Parathyroid adenoma (tissue), 2 donors: Measurements from ENCODE around the gene MSI2.
A peak's percentile ranks its signal among the peaks of the same experiment; 100 is the strongest.

ENCODE experiments used
- H2AFZ ChIP-seq: fragments of 300-600 bp; sonication (generic); one replicate; pipeline ENCODE4 v1.7.0; 2017; ENCODE audit warnings: antibody characterized with exemption, mild to moderate bottlenecking
- H3K27ac ChIP-seq: fragments of 300-600 bp; sonication (generic); one replicate; pipeline ENCODE4 v1.7.0; 2017
- H3K27me3 ChIP-seq: fragments of 300-600 bp; sonication (generic); one replicate; pipeline ENCODE4 v1.7.0; 2017; ENCODE audit warnings: low read length; ENCODE audit not compliant: control insufficient read depth, insufficient read depth
- H3K36me3 ChIP-seq: fragments of 300-600 bp; sonication (generic); one replicate; pipeline ENCODE4 v1.7.0; 2017; ENCODE audit warnings: low read length; ENCODE audit not compliant: control insufficient read depth, insufficient read depth
- H3K4me1 ChIP-seq: fragments of 300-600 bp; sonication (generic); one replicate; pipeline ENCODE4 v1.7.0; 2017; ENCODE audit warnings: control low read depth
- H3K4me2 ChIP-seq: fragments of 300-600 bp; sonication (generic); one replicate; pipeline ENCODE4 v1.7.0; 2017; ENCODE audit warnings: low read length
- H3K4me3 ChIP-seq: fragments of 300-600 bp; sonication (generic); one replicate; pipeline ENCODE4 v1.7.0; 2017; ENCODE audit warnings: low read depth, low read length
- H3K79me2 ChIP-seq: fragments of 300-600 bp; sonication (generic); one replicate; pipeline ENCODE4 v1.7.0; 2017; ENCODE audit warnings: control low read depth
- H3K9ac ChIP-seq: fragments of 300-600 bp; sonication (generic); one replicate; pipeline ENCODE4 v1.7.0; 2017; ENCODE audit warnings: mild to moderate bottlenecking
- H3K9me3 ChIP-seq: fragments of 300-600 bp; sonication (generic); one replicate; pipeline ENCODE4 v1.7.0; 2017; ENCODE audit warnings: low read length; ENCODE audit not compliant: control insufficient read depth
- TF ChIP-seq, protein P1 (sequence below): fragments of 300-600 bp; sonication (generic); IDR thresholded peaks from one replicate; pipeline ENCODE4 v1.7.0; 2017; ENCODE audit warnings: antibody characterized with exemption, mild to moderate bottlenecking
- donor health status: primary hyperparathyroidism.

The MSI2 gene

DNA sequence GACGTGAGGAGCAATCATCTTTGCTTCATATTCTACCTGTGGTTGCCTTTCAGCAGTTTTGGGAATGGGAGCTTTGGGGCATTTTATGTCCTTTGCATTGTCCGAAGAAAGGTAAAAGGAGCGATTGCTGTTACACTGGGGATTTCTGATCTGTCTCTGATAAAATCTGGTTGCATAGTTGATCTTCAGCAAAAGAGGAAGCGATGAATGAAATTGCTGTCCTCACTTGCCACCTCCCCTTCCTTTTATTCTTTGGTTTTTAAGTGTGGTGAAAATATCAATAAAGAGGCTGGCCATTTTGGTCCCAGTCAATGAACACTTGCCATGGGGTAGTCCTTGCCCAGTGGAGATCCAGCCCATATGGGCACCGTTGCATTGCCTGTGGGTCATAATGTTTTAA is 236.8 kb downstream of the MSI2 start:
- H3K9ac ChIP-seq: no peak overlapping the region
- no peaks in the 10 kb centered on the region for H3K36me3 ChIP-seq
- H3K4me2 ChIP-seq: no peak overlapping the region
- TF ChIP-seq, protein P1, sequence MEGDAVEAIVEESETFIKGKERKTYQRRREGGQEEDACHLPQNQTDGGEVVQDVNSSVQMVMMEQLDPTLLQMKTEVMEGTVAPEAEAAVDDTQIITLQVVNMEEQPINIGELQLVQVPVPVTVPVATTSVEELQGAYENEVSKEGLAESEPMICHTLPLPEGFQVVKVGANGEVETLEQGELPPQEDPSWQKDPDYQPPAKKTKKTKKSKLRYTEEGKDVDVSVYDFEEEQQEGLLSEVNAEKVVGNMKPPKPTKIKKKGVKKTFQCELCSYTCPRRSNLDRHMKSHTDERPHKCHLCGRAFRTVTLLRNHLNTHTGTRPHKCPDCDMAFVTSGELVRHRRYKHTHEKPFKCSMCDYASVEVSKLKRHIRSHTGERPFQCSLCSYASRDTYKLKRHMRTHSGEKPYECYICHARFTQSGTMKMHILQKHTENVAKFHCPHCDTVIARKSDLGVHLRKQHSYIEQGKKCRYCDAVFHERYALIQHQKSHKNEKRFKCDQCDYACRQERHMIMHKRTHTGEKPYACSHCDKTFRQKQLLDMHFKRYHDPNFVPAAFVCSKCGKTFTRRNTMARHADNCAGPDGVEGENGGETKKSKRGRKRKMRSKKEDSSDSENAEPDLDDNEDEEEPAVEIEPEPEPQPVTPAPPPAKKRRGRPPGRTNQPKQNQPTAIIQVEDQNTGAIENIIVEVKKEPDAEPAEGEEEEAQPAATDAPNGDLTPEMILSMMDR: no peak
- peaks cover 51% of the 10 kb centered on the region for H3K4me1 ChIP-seq
- no peak overlapping the region for H2AFZ ChIP-seq
- H3K27me3 ChIP-seq: no peaks in the 10 kb centered on the region
- H3K79me2 ChIP-seq: peaks cover 91% of the 10 kb centered on the region
- no peak overlapping the region for H3K27ac ChIP-seq
- no peaks in the 10 kb centered on the region for H3K9me3 ChIP-seq
- no peak overlapping the region for H3K4me3 ChIP-seq

DNA sequence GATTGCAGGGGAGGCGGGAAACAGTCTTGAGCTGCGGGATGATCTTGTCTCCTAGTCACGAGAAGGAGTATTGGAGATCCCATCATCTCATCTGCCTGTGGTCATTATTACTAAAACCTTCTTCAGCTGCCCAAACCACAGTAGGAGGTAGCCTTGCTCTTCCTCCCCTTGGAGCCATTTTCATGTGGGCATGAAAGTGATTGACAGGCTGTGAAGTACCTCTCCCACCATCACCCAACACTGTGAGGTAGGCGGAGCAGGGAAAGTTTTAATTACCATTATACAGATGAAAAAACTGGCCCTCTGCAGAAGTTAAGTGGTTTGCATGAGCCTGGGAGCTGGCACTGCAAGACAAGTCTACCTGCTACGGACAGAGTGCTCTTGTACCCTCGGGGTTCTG is 237.3 kb downstream of the MSI2 start:
- TF ChIP-seq, protein P1: no peak
- no peaks in the 10 kb centered on the region for H3K36me3 ChIP-seq
- H3K27ac ChIP-seq: no peak overlapping the region
- no peak overlapping the region for H3K9ac ChIP-seq
- H3K4me1 ChIP-seq: peaks cover 48% of the 10 kb centered on the region
- peaks cover 91% of the 10 kb centered on the region for H3K79me2 ChIP-seq
- H3K4me3 ChIP-seq: no peak overlapping the region
- H3K4me2 ChIP-seq: no peak overlapping the region
- no peak overlapping the region for H2AFZ ChIP-seq
- no peaks in the 10 kb centered on the region for H3K27me3 ChIP-seq
- H3K9me3 ChIP-seq: no peaks in the 10 kb centered on the region

DNA sequence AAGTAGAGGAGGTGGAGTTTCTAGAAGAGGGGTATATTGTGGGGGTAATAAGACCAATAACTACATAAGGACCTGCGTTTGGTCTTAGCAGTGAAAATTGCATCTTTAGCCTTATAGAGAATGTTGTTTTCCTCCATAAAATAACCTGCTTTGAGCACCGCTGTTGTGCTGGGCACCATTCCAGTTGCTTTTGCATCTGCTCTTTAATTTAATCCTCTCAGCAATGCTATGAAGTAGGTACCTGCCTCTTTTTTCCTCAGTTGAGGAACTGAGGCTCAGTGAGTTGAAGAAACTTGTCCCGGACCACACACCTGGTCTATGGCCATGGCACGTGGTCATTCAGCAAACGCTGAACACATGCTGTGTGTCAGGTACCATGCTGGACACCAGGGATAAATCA is 238.1 kb downstream of the MSI2 start:
- no peaks in the 10 kb centered on the region for H3K27me3 ChIP-seq
- no peak overlapping the region for H2AFZ ChIP-seq
- H3K4me1 ChIP-seq: peaks cover 41% of the 10 kb centered on the region
- H3K4me2 ChIP-seq: no peak overlapping the region
- H3K36me3 ChIP-seq: no peaks in the 10 kb centered on the region
- H3K4me3 ChIP-seq: no peak overlapping the region
- H3K9ac ChIP-seq: no peak overlapping the region
- H3K27ac ChIP-seq: no peak overlapping the region
- H3K9me3 ChIP-seq: no peaks in the 10 kb centered on the region
- peaks cover 86% of the 10 kb centered on the region for H3K79me2 ChIP-seq
- TF ChIP-seq, protein P1: no peak

DNA sequence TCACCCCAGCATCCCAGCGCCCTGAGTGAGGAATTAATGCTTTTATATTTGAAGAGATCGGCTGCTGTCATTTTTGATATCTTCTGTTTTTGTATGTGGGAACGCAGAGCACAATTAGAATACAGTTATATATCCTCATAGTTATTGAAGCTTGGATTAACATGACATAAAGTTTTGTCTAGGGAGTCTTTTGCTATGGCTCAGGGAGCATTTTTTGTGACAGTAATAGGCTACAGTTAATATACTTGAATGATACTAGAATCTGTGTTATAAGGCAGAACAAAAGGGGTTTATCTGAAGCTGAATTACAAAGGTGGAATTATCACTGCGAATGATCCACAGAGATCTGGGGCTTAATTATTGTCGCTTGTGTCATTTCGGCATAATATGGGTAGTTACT is 239.4 kb downstream of the MSI2 start:
- peaks cover 28% of the 10 kb centered on the region for H3K4me1 ChIP-seq
- H3K9me3 ChIP-seq: no peaks in the 10 kb centered on the region
- peaks cover 87% of the 10 kb centered on the region for H3K79me2 ChIP-seq
- H3K4me3 ChIP-seq: no peak overlapping the region
- no peak overlapping the region for H3K27ac ChIP-seq
- TF ChIP-seq, protein P1: no peak
- H3K4me2 ChIP-seq: no peak overlapping the region
- no peak overlapping the region for H3K9ac ChIP-seq
- no peaks in the 10 kb centered on the region for H3K27me3 ChIP-seq
- no peaks in the 10 kb centered on the region for H3K36me3 ChIP-seq
- no peak overlapping the region for H2AFZ ChIP-seq

DNA sequence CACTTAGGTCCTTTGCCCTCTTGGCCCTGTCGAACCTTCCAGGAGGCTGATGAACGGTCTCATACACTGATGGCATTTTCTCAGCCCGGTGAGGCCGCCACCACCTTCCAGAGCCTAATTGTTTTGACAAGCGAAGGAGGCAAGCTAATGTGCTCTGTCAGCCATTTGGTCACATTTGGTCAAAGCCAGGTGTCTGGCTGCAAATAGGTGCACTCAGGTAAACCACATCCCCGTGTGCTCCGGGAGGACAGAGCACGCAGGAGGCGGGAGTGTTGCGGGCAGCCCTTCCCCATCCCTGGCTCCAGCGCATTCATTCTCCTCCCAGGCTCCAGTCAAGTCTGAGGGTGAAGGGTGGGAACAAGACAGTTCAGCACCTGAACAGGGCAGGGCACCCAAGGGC is 240.1 kb downstream of the MSI2 start:
- H2AFZ ChIP-seq: no peak overlapping the region
- H3K36me3 ChIP-seq: no peaks in the 10 kb centered on the region
- TF ChIP-seq, protein P1: no peak
- H3K4me1 ChIP-seq: peaks cover 22% of the 10 kb centered on the region
- H3K27ac ChIP-seq: peak overlapping the region; percentile 53
- no peak overlapping the region for H3K4me2 ChIP-seq
- H3K4me3 ChIP-seq: no peak overlapping the region
- H3K9me3 ChIP-seq: no peaks in the 10 kb centered on the region
- H3K9ac ChIP-seq: no peak overlapping the region
- peaks cover 87% of the 10 kb centered on the region for H3K79me2 ChIP-seq
- no peaks in the 10 kb centered on the region for H3K27me3 ChIP-seq
